ENCODE measurements around the gene EML4.

Gene EML4

DNA sequence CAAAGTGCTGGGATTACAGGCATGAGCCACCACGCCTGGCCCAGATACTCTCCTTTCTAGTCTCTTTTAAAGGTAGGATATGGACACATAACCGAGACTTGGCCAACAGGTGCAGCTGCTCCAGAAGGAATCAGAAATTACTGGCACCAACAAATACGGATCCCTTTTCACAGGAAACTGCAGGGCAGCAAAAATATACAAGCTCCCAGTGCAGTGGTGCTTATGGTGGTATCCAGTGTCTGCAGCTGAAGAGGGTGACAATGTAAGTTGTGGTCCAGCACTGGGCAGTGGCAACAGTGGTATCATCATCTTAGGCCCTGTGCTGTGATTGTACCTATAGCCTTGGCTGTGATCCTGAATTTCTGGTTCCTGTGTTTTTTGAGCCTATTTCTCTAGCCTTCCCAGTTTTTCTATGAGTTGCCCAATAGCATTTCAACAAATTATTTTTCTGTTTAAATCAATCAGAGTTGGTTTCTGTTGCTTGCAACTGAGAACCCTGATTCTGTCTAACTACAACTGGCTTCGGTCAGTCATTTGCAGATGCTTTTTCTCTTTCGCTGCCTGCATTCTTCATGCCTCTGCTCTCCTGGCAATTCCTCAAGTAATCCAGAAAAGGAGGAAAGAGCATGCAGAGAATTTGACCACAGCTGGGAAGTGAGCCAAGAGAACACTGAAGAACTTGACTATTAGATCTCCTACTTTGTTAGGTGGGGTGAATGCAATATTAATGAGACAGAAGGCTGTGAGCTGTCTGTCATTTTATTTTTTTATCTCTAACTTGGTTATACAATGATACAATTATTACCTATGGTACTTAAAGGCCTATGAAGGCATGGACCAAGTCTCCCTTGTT is 30.8 kb upstream of the EML4 start:
- Histone ChIP-seq H3K9ac (ENCODE audit: low read length) (no peak overlapping the region), H3K27ac (ENCODE audit: low read length) (no peak overlapping the region), H3K79me2 (ENCODE audit: low read length) (no peaks in the 10 kb centered on the region), H3K4me3 (ENCODE audit: low read length) (no peak overlapping the region), H3K27me3 (replicated peaks; ENCODE audit: insufficient read depth, low read length) (no peaks in the 10 kb centered on the region), H4K20me1 (ENCODE audit: insufficient read depth, low read length) (no peaks in the 10 kb centered on the region), H3K9me3 (replicated peaks; ENCODE audit: insufficient read depth, low read length) (no peaks in the 10 kb centered on the region), H3K9me2 (replicated peaks; ENCODE audit: insufficient read depth, low read length) (no peaks in the 10 kb centered on the region), H2AFZ (ENCODE audit: low read length) (no peak overlapping the region), H3F3A (ENCODE audit: insufficient read depth, low read length) (no peaks in the 10 kb centered on the region; the same call in 1 of the 2 replicates), H3K36me3 (replicated peaks; ENCODE audit: insufficient read depth, low read length) (no peaks in the 10 kb centered on the region), H3K4me1 (ENCODE audit: low read length) (peaks cover 24% of the 10 kb centered on the region), H3K4me2 (ENCODE audit: low read depth, low read length) (no peak overlapping the region)
- DNase-seq = no peak
- TF ChIP-seq EZH2phosphoT487 (IDR thresholded peaks at IDR 0.05; ENCODE audit: low read length) (no peak), EZH2 (optimal IDR thresholded peaks at IDR 0.05; ENCODE audit: low read depth, low read length) (no peak)
- TF ChIP-seq, protein P1, sequence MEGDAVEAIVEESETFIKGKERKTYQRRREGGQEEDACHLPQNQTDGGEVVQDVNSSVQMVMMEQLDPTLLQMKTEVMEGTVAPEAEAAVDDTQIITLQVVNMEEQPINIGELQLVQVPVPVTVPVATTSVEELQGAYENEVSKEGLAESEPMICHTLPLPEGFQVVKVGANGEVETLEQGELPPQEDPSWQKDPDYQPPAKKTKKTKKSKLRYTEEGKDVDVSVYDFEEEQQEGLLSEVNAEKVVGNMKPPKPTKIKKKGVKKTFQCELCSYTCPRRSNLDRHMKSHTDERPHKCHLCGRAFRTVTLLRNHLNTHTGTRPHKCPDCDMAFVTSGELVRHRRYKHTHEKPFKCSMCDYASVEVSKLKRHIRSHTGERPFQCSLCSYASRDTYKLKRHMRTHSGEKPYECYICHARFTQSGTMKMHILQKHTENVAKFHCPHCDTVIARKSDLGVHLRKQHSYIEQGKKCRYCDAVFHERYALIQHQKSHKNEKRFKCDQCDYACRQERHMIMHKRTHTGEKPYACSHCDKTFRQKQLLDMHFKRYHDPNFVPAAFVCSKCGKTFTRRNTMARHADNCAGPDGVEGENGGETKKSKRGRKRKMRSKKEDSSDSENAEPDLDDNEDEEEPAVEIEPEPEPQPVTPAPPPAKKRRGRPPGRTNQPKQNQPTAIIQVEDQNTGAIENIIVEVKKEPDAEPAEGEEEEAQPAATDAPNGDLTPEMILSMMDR (IDR thresholded peaks at IDR 0.05; ENCODE audit: low read length) = no peak

DNA sequence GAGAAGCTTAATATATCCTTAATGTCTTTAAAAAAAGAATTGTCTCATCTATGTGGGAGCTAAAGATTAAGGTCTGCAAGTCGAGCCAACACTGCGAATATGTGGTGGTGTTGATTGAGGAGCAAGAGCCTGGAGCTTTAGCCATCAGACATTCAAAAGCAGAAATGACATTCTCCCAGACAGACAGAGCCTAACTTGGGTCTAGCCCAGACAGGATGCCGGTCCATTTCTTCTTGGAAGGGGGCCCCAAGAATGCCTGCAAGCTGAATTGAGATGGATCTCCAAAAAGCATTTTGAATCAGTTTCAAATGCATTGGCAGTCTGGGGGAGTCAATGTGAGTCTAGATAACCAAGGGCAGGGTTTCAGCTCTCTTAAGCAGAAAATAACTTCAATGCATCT is 30.1 kb upstream of the EML4 start:
- H3K9ac ChIP-seq (ENCODE audit: low read length) = no peak overlapping the region
- H3K9me2 ChIP-seq (replicated peaks; ENCODE audit: insufficient read depth, low read length) = no peaks in the 10 kb centered on the region
- DNase-seq = no peak
- H3K79me2 ChIP-seq (ENCODE audit: low read length) = no peaks in the 10 kb centered on the region
- H2AFZ ChIP-seq (ENCODE audit: low read length) = no peak overlapping the region
- H4K20me1 ChIP-seq (ENCODE audit: insufficient read depth, low read length) = no peaks in the 10 kb centered on the region
- H3K4me1 ChIP-seq (ENCODE audit: low read length) = peaks cover 21% of the 10 kb centered on the region
- H3F3A ChIP-seq (ENCODE audit: insufficient read depth, low read length) = no peaks in the 10 kb centered on the region; the same call in 1 of the 2 replicates
- no peaks in the 10 kb centered on the region for H3K9me3 ChIP-seq (replicated peaks; ENCODE audit: insufficient read depth, low read length)
- H3K4me3 ChIP-seq (ENCODE audit: low read length) = no peak overlapping the region
- no peaks in the 10 kb centered on the region for H3K36me3 ChIP-seq (replicated peaks; ENCODE audit: insufficient read depth, low read length)
- TF ChIP-seq, protein P1 (IDR thresholded peaks at IDR 0.05; ENCODE audit: low read length) = no peak
- TF ChIP-seq EZH2 (optimal IDR thresholded peaks at IDR 0.05; ENCODE audit: low read depth, low read length) (no peak), EZH2phosphoT487 (IDR thresholded peaks at IDR 0.05; ENCODE audit: low read length) (no peak)
- no peak overlapping the region for H3K4me2 ChIP-seq (ENCODE audit: low read depth, low read length)
- no peaks in the 10 kb centered on the region for H3K27me3 ChIP-seq (replicated peaks; ENCODE audit: insufficient read depth, low read length)
- H3K27ac ChIP-seq (ENCODE audit: low read length) = no peak overlapping the region

DNA sequence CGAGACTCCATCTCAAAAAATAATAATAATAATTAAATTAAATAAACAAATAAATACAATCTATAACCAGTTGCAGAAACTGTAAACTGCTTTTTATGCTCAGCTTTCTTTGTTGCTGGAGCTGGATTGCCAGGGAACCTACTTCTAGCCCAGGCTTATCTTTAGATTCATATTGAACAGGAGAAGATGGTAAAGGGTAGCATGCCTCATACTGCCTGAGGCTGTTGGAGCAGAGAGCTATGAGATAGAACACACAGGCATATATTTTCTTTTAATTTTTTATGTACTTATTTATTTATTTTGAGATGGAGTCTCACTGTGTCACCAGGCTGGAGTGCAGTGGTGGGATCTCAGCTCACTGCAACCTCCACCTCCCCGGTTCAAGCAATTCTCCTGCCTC is 28.7 kb upstream of the EML4 start:
- Histone ChIP-seq H3K4me2 (ENCODE audit: low read depth, low read length) (no peak overlapping the region), H3K27ac (ENCODE audit: low read length) (no peak overlapping the region), H3K4me1 (ENCODE audit: low read length) (peaks cover 18% of the 10 kb centered on the region), H2AFZ (ENCODE audit: low read length) (no peak overlapping the region), H3K4me3 (ENCODE audit: low read length) (no peak overlapping the region), H3K36me3 (replicated peaks; ENCODE audit: insufficient read depth, low read length) (no peaks in the 10 kb centered on the region), H3K9me2 (replicated peaks; ENCODE audit: insufficient read depth, low read length) (no peaks in the 10 kb centered on the region), H3F3A (ENCODE audit: insufficient read depth, low read length) (no peaks in the 10 kb centered on the region; the same call in 1 of the 2 replicates), H3K9me3 (replicated peaks; ENCODE audit: insufficient read depth, low read length) (no peaks in the 10 kb centered on the region), H3K27me3 (replicated peaks; ENCODE audit: insufficient read depth, low read length) (no peaks in the 10 kb centered on the region), H4K20me1 (ENCODE audit: insufficient read depth, low read length) (no peaks in the 10 kb centered on the region), H3K9ac (ENCODE audit: low read length) (no peak overlapping the region), H3K79me2 (ENCODE audit: low read length) (no peaks in the 10 kb centered on the region)
- no peak for DNase-seq
- TF ChIP-seq EZH2 (optimal IDR thresholded peaks at IDR 0.05; ENCODE audit: low read depth, low read length) = no peak
- TF ChIP-seq, protein P1 (IDR thresholded peaks at IDR 0.05; ENCODE audit: low read length) = no peak
- no peak for TF ChIP-seq EZH2phosphoT487 (IDR thresholded peaks at IDR 0.05; ENCODE audit: low read length)

Data from MM.1S (cell line).